GM19193 (cell line): ENCODE data around the gene BRDT.

Experiments
- POLR2A ChIP-seq: IDR thresholded peaks from 4 replicates; pipeline ENCODE4 v1.6.1; 2011; ENCODE audit not compliant: insufficient read depth, insufficient read length; ENCODE audit errors: extremely low read depth

The BRDT gene

GRCh38 chr1:91948501-91949355 lies 473 bp upstream of the BRDT start:
- no peak for TF ChIP-seq POLR2A

GRCh38 chr1:91952187-91952586 lies 3.0 kb downstream of the BRDT start:
- no peak for TF ChIP-seq POLR2A

GRCh38 chr1:91958926-91959325 lies 9.7 kb downstream of the BRDT start:
- TF ChIP-seq POLR2A: no peak

DNA sequence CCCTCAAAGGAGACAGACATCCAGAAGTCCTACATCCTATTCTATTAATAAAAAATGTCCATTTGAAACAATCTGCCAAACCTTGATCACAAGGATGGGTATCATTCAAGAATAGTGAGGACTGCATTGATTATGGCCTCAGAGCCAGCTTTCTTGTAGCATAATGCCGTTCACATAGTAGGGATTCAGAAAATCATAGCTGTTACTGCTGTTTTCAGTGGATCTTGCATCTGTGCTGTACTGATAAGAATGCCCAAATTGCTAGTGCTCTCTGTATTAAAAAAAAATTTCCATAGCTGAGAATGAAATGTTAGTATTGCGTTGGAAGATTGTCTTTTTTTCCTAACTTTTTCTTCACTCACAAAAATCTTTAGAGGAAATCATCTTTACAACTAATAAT lies 19.1 kb downstream of the BRDT start:
- no peak for TF ChIP-seq POLR2A

DNA sequence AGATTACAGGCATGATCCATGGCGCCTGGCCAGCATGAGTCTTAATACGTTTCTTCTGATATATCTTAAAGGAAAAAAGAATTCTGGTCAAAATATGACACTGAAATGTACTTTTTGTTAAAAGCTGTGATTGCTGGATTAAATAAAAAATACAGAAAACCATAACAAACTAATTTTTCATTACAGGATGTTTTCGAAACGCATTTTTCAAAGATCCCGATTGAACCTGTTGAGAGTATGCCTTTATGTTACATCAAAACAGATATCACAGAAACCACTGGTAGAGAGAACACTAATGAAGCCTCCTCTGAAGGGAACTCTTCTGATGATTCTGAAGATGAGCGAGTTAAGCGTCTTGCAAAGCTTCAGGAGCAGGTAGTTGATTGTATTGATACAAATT lies 30.2 kb downstream of the BRDT start:
- TF ChIP-seq POLR2A: no peak

- TF ChIP-seq POLR2A: no peak
These were observed 31.5 kb downstream of the BRDT start for GRCh38 chr1:91980663-91981062.

GRCh38 chr1:91981996-91982609 lies 32.9 kb downstream of the BRDT start:
- TF ChIP-seq POLR2A: no peak

DNA sequence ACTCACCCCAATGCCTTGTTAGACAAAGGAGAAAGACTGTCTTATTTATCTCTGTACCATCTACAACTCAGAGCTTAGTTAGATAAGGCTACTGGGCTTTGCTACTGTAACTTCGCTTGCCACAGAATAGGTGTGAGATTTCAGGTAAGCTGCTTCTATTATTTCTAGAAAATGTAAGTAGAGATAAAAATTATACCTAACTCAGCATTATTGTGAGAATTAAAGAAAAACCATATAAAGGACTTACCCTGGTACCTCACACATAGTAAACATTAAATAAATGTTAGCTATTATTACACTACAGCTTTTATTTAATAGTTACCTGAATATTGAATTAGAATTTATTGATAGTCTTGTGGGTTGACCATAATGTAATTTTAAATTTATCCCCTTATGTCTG lies 44.1 kb downstream of the BRDT start:
- TF ChIP-seq POLR2A: no peak

- no peak for TF ChIP-seq POLR2A
These were observed 48.5 kb downstream of the BRDT start for GRCh38 chr1:91997607-91998195.

DNA sequence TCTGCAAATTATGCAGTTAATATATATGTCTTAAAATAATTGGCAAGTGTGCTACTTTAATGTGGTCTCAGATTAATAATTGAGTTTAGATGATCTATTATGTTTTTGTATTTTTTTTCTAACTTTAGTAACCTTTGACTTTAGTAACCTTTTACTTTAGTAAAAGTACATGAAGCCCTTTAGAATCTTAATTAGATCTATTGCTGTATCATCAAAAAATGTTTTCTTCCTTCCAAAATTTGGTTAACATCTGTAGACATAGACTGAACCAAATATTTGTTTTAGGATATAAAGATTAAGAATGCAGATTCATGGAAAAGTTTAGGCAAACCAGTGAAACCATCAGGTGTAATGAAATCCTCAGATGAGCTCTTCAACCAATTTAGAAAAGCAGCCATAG lies 54.9 kb downstream of the BRDT start:
- no peak for TF ChIP-seq POLR2A

DNA sequence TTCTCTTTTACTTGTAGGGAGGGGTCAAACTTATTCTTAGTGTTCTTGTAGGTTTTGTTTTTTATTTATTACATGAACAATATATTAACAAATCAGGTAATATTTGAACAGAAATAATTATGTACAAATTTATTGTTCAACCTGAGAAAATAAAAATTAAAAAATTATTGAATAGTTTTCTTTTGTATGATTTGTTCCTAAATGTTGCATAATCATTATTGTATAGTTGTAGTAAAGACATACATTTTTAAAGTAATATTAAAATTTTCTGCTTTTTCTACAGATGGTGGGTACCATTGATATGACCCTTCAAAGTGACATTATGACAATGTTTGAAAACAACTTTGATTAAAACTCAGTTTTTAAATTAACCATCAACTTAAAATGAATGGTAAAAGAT lies 64.7 kb downstream of the BRDT start:
- no peak for TF ChIP-seq POLR2A

DNA sequence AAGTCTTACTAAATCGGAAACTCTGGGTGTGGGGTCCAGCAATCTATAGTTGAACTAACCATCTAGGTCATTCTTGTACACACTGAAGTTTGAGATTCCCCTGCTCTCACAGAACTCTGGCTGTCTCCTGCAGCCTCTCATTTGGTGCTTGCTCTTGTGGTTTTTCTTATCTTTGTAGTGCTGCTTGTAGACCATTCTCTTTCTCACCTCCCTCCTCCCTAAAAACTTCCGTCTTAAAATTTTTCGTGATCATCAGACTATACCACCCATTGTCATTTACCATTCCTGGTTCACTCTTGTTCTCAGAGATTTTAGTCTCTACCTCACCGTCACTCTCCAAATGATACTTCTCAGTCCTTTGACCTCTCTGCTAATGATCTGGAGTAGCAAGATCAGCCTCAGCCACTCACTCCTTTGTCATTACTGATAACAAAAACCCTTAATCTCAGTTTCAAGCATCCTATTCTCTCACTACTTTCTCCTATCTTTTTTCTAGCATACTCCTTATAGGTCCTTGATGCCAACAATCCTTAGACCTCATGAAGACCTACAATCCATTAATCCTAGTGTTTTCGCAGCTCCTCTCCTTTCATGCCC lies 67.6 kb downstream of the BRDT start:
- no peak for TF ChIP-seq POLR2A

GRCh38 chr1:92017656-92018055 lies 68.5 kb downstream of the BRDT start:
- TF ChIP-seq POLR2A: no peak

- TF ChIP-seq POLR2A: no peak
These were observed 77.6 kb downstream of the BRDT start for GRCh38 chr1:92026806-92027205.

- no peak for TF ChIP-seq POLR2A
These were observed 80.2 kb downstream of the BRDT start for GRCh38 chr1:92029241-92029922.

- no peak for TF ChIP-seq POLR2A
These were observed 81.5 kb downstream of the BRDT start for GRCh38 chr1:92030656-92031107.
